ENCODE results near the gene SRSF8.
"Not testable (repeated sequence)": the region's sequence is repeated elsewhere in the genome, so short reads cannot be mapped to it uniquely, and the experiment has no call there.

Gene SRSF8

GRCh38 chr11:95066716-95067038, at the start of gene SRSF8:
TSS of gene SRSF8 (plus strand) at chr11:95066919. CDS start at chr11:95067227, 308 bp downstream.
- peak within 1 kb of the TSS; percentile 89 to 99 (median 97) for H3K27ac ChIP-seq
- peak within 1 kb of the TSS; percentile 59 to 95 (median 83) for H3K4me3 ChIP-seq

GRCh38 chr11:95021468-95021867, 45.3 kb upstream of the SRSF8 start:
- H3K27ac ChIP-seq: not testable (repeated sequence)

GRCh38 chr11:95024958-95025357, 41.8 kb upstream of the SRSF8 start, which contains the start of gene KDM4E:
TSS of gene KDM4E (plus strand) at chr11:95025258. CDS start at chr11:95025558, 300 bp downstream.
- Histone ChIP-seq H3K27ac (no peak within 1 kb of the TSS), H3K4me3 (no peak within 1 kb of the TSS)

More at GRCh38 chr11:95021468-95021867, 45.3 kb upstream of the SRSF8 start:
- not testable (repeated sequence) for H3K4me3 ChIP-seq

GRCh38 chr11:95025594-95025993, 41.1 kb upstream of the SRSF8 start:
- not testable (repeated sequence) for H3K27ac ChIP-seq, H3K4me3 ChIP-seq

GRCh38 chr11:95028357-95028756, 38.4 kb upstream of the SRSF8 start:
- H3K27ac ChIP-seq: no peak overlapping the region
- no peak overlapping the region for H3K4me3 ChIP-seq

- H3K27ac ChIP-seq: no peak overlapping the region
- no peak overlapping the region for H3K4me3 ChIP-seq
Measured at GRCh38 chr11:95033051-95033450, 33.7 kb upstream of the SRSF8 start.

- Histone ChIP-seq H3K4me3 (no peak overlapping the region), H3K27ac (no peak overlapping the region)
Measured at GRCh38 chr11:95035316-95035715, 31.4 kb upstream of the SRSF8 start.

GRCh38 chr11:95037356-95038035, 29.2 kb upstream of the SRSF8 start:
- H3K4me3 ChIP-seq: peak overlapping the region; percentile 6 to 40 (median 32)
- peak overlapping the region in 1 of 21 experiments; percentile 47 for H3K27ac ChIP-seq

GRCh38 chr11:95042239-95042638, 24.5 kb upstream of the SRSF8 start:
- Histone ChIP-seq H3K27ac (no peak overlapping the region), H3K4me3 (no peak overlapping the region)

- H3K4me3 ChIP-seq: no peak overlapping the region
- H3K27ac ChIP-seq: no peak overlapping the region
Measured at GRCh38 chr11:95042906-95043305, 23.8 kb upstream of the SRSF8 start.

GRCh38 chr11:95044010-95044409, 22.7 kb upstream of the SRSF8 start:
- H3K27ac ChIP-seq: no peak overlapping the region

GRCh38 chr11:95045812-95046211, 20.9 kb upstream of the SRSF8 start:
- H3K27ac ChIP-seq: no peak overlapping the region
- no peak overlapping the region for H3K4me3 ChIP-seq

More at GRCh38 chr11:95044010-95044409, 22.7 kb upstream of the SRSF8 start:
- H3K4me3 ChIP-seq: no peak overlapping the region

- H3K27ac ChIP-seq, H3K4me3 ChIP-seq: not testable (repeated sequence)
Measured at GRCh38 chr11:95049122-95049521, 17.6 kb upstream of the SRSF8 start, which contains the start of gene KDM4F. TSS of gene KDM4F (plus strand) at chr11:95049422.

- no peak overlapping the region for H3K4me3 ChIP-seq
- H3K27ac ChIP-seq: no peak overlapping the region
Measured at GRCh38 chr11:95050595-95051202, 16.0 kb upstream of the SRSF8 start.

GRCh38 chr11:95054356-95054755, 12.4 kb upstream of the SRSF8 start:
- Histone ChIP-seq H3K27ac (no peak overlapping the region), H3K4me3 (no peak overlapping the region)

GRCh38 chr11:95055283-95055897, 11.3 kb upstream of the SRSF8 start:
- no peak overlapping the region for H3K27ac ChIP-seq
- no peak overlapping the region for H3K4me3 ChIP-seq

GRCh38 chr11:95057959-95058358, 8.8 kb upstream of the SRSF8 start:
- Histone ChIP-seq H3K27ac (no peak overlapping the region), H3K4me3 (no peak overlapping the region)

GRCh38 chr11:95058621-95059020, 8.1 kb upstream of the SRSF8 start:
- Histone ChIP-seq H3K27ac (no peak overlapping the region), H3K4me3 (no peak overlapping the region)

- H3K4me3 ChIP-seq: no peak overlapping the region
- H3K27ac ChIP-seq: no peak overlapping the region
Measured at GRCh38 chr11:95059046-95059445, 7.7 kb upstream of the SRSF8 start.

GRCh38 chr11:95065336-95065735, 1.4 kb upstream of the SRSF8 start:
- no peak overlapping the region for H3K4me3 ChIP-seq
- H3K27ac ChIP-seq: no peak overlapping the region
